Caco-2 (cell line): ENCODE data around the gene MAN1A1. TPM values are rescaled to one million over a fixed set of nuclear protein-coding genes. Genes with fewer than 3 reads are reported as not detected.

Source experiments
- BruUV-seq: library from RNA; stranded (reverse); fragments of 400-500 nt; replicated peaks from 2 replicates; lab custom pipeline; 2021; lab: Mats Ljungman, UMichigan
- CTCF ChIA-PET: fragments of 300-600 bp; sonication (Branson Sonifier 250); formaldehyde crosslinking; loops from one replicate; lab custom pipeline; 2022; ENCODE audit warnings: antibody characterized with exemption; lab: Charles Lee
- POLR2A ChIA-PET: fragments of 300-600 bp; sonication (Branson Sonifier 250); formaldehyde crosslinking; loops from one replicate; lab custom pipeline; 2022; ENCODE audit warnings: antibody characterized with exemption; lab: Charles Lee
- DNase-seq, 2 experiments: peaks; one replicate each; pipeline versions ENCODE4 v3.0.0 to v3.0.0-alpha.2; 2020 to 2022
- H3K27me3 ChIP-seq: replicated peaks from 2 replicates; pipeline ENCODE4 v1.6.0; 2011; ENCODE audit warnings: low read length; ENCODE audit not compliant: control insufficient read depth, insufficient read depth
- H3K36me3 ChIP-seq: 2 replicates; pipeline ENCODE4 v1.5.1; 2011; ENCODE audit warnings: low read length; ENCODE audit not compliant: control insufficient read depth, insufficient read depth
- H3K4me1 ChIP-seq: fragments of 250-450 bp; sonication (Bioruptor Pico); 2 replicates; pipeline ENCODE4 v1.5.1; 2020; ENCODE audit warnings: mild to moderate bottlenecking
- H3K4me3 ChIP-seq: 2 replicates; pipeline ENCODE4 v1.5.1; 2011; ENCODE audit warnings: low read depth, mild to moderate bottlenecking, control low read depth, low read length
- H3K9me3 ChIP-seq: fragments of 250-450 bp; sonication (Bioruptor Pico); 2 replicates; pipeline ENCODE4 v1.5.1; 2020; ENCODE audit warnings: mild to moderate bottlenecking, moderate library complexity
- H3K27ac Mint-ChIP-seq: one replicate; pipeline ENCODE4 v1.8.0; 2022; ENCODE audit warnings: mixed read lengths; ENCODE audit not compliant: unreplicated experiment
- H3K27me3 Mint-ChIP-seq: one replicate; pipeline ENCODE4 v1.8.0; 2022; ENCODE audit warnings: mixed read lengths; ENCODE audit not compliant: insufficient read depth, unreplicated experiment
- H3K36me3 Mint-ChIP-seq: one replicate; pipeline ENCODE4 v1.8.0; 2022; ENCODE audit warnings: mild to moderate bottlenecking, mixed read lengths; ENCODE audit not compliant: insufficient read depth, unreplicated experiment
- H3K4me1 Mint-ChIP-seq: one replicate; pipeline ENCODE4 v1.8.0; 2022; ENCODE audit warnings: low read depth, mixed read lengths; ENCODE audit not compliant: unreplicated experiment
- H3K4me3 Mint-ChIP-seq: one replicate; pipeline ENCODE4 v1.8.0; 2022; ENCODE audit warnings: mild to moderate bottlenecking, moderate library complexity, mixed read lengths; ENCODE audit not compliant: unreplicated experiment
- H3K9me3 Mint-ChIP-seq: one replicate; pipeline ENCODE4 v1.8.0; 2022; ENCODE audit warnings: mixed read lengths; ENCODE audit not compliant: unreplicated experiment
- intact Hi-C: fragments of 100-400 bp; cut with micrococcal nuclease; formaldehyde crosslinking; loops from one replicate; pipeline ENCODE4 v1.10.0; 2022; ENCODE audit not compliant: unreplicated experiment
- total RNA-seq: library from RNA; stranded (reverse); gene quantifications from 2 replicates; pipeline ENCODE4 v1.2.3, GENCODE V29; 2022
- TF ChIP-seq, protein P1 (sequence below), 2 experiments: fragments of 200-600 bp in 1 of 2; IDR thresholded peaks; 1 replicate in 1 of 2; 2 replicates in 1 of 2; pipeline versions ENCODE4 v1.5.1 to v1.8.0; 2011 to 2022; ENCODE audit warnings: antibody characterized with exemption in 1 of 2, control low read depth in 1 of 2, inconsistent platforms in 1 of 2, low read depth in 1 of 2, low read length in 1 of 2, mild to moderate bottlenecking in 1 of 2, moderate library complexity in 1 of 2; ENCODE audit not compliant: insufficient read depth in 1 of 2, severe bottlenecking in 1 of 2, unreplicated experiment in 1 of 2

The MAN1A1 gene
- total RNA-seq, 1 experiment from 2014 or later: 28.7 TPM

DNA sequence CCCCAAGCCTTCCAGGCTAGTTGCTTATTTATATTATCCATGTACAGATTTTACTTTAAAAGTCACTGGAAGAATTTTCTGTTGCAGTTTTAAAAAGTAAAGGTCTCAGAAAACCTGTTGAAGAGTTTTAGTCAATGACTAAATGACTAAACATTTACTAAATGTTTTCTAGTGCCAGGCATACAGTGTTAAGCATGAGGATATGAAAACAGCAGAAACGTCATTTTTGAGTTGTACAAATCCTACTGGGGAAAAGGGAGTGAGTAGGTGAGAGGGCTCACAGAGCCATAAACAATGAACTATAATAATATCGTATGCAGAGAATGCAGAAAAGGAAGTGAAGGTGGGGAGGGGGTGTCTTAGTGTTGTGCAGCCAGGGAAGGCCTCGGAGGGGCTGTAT is 66.3 kb downstream of the MAN1A1 start:
- H3K27me3 ChIP-seq: no peaks in the 10 kb centered on the region
- Mint-ChIP-seq H3K9me3 (no peaks in the 10 kb centered on the region), H3K27ac (no peak overlapping the region), H3K36me3 (peaks cover 14% of the 10 kb centered on the region), H3K4me3 (no peak overlapping the region), H3K27me3 (no peaks in the 10 kb centered on the region), H3K4me1 (peaks cover 7% of the 10 kb centered on the region)
- H3K4me1 ChIP-seq: no peaks in the 10 kb centered on the region
- ChIA-PET CTCF (no interaction called here), POLR2A (no interaction called here)
- peaks cover 2% of the 10 kb centered on the region; the same call in 1 of the 2 replicates for H3K36me3 ChIP-seq
- no peaks in the 10 kb centered on the region for H3K9me3 ChIP-seq
- DNase-seq: no peak
- TF ChIP-seq, protein P1, sequence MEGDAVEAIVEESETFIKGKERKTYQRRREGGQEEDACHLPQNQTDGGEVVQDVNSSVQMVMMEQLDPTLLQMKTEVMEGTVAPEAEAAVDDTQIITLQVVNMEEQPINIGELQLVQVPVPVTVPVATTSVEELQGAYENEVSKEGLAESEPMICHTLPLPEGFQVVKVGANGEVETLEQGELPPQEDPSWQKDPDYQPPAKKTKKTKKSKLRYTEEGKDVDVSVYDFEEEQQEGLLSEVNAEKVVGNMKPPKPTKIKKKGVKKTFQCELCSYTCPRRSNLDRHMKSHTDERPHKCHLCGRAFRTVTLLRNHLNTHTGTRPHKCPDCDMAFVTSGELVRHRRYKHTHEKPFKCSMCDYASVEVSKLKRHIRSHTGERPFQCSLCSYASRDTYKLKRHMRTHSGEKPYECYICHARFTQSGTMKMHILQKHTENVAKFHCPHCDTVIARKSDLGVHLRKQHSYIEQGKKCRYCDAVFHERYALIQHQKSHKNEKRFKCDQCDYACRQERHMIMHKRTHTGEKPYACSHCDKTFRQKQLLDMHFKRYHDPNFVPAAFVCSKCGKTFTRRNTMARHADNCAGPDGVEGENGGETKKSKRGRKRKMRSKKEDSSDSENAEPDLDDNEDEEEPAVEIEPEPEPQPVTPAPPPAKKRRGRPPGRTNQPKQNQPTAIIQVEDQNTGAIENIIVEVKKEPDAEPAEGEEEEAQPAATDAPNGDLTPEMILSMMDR (IDR thresholded peaks at IDR 0.05; ENCODE audit: insufficient read depth in 1 of 2, low read depth in 1 of 2, low read length in 1 of 2, severe bottlenecking in 1 of 2, unreplicated experiment in 1 of 2): no peak
- intact Hi-C loops: no loop called here
- BruUV-seq: no TSS peak
- no peak overlapping the region for H3K4me3 ChIP-seq

DNA sequence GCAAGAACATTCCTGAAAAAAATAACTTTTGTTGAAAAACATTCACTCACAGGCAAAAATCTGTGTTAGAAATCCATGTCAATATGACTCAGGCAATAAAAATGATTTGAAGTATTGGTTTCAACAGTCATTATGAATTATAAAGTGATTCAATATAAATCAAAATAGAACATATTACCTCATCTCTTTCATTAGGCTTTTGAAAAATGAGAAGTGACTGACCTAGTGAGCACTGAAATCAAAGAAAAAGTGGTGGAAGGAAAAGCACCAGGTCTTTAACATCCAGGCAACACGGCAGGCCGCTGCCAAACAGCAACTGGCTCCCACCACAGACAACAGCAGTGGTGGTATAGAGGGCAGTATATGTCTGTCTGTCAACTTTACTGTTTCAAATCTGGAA is 68.9 kb downstream of the MAN1A1 start:
- peaks cover 3% of the 10 kb centered on the region; the same call in 1 of the 2 replicates for H3K9me3 ChIP-seq
- no peaks in the 10 kb centered on the region for H3K4me1 ChIP-seq
- Mint-ChIP-seq H3K36me3 (peaks cover 14% of the 10 kb centered on the region), H3K27ac (no peak overlapping the region), H3K9me3 (no peaks in the 10 kb centered on the region), H3K4me3 (no peak overlapping the region), H3K27me3 (no peaks in the 10 kb centered on the region), H3K4me1 (peaks cover 7% of the 10 kb centered on the region)
- BruUV-seq: no TSS peak
- no peak for DNase-seq
- ChIA-PET CTCF (no interaction called here), POLR2A (no interaction called here)
- H3K27me3 ChIP-seq: no peaks in the 10 kb centered on the region
- intact Hi-C loops: no loop called here
- peaks cover 3% of the 10 kb centered on the region for H3K36me3 ChIP-seq
- no peak overlapping the region for H3K4me3 ChIP-seq
- TF ChIP-seq, protein P1 (IDR thresholded peaks at IDR 0.05; ENCODE audit: insufficient read depth in 1 of 2, low read depth in 1 of 2, low read length in 1 of 2, severe bottlenecking in 1 of 2, unreplicated experiment in 1 of 2): no peak

GRCh38 chr6:119280080-119280479 is 69.5 kb downstream of the MAN1A1 start:
- CTCF ChIA-PET: no interaction called here
- H3K36me3 ChIP-seq: peaks cover 4% of the 10 kb centered on the region
- H3K9me3 ChIP-seq: peaks cover 3% of the 10 kb centered on the region; the same call in 1 of the 2 replicates
- Mint-ChIP-seq H3K4me3 (no peak overlapping the region), H3K36me3 (peaks cover 14% of the 10 kb centered on the region), H3K4me1 (peaks cover 7% of the 10 kb centered on the region), H3K27me3 (no peaks in the 10 kb centered on the region), H3K9me3 (no peaks in the 10 kb centered on the region), H3K27ac (no peak overlapping the region)
- POLR2A ChIA-PET: no interaction called here
- no peaks in the 10 kb centered on the region for H3K27me3 ChIP-seq
- no peaks in the 10 kb centered on the region for H3K4me1 ChIP-seq
- DNase-seq: no peak
- intact Hi-C loops: no loop called here
- H3K4me3 ChIP-seq: no peak overlapping the region
- TF ChIP-seq, protein P1 (IDR thresholded peaks at IDR 0.05; ENCODE audit: insufficient read depth in 1 of 2, low read depth in 1 of 2, low read length in 1 of 2, severe bottlenecking in 1 of 2, unreplicated experiment in 1 of 2): no peak
- BruUV-seq: no TSS peak
